Natural killer cell (primary cell): ENCODE measurements around the gene HAUS8. TPM values are rescaled to one million over a fixed set of nuclear protein-coding genes. Genes with fewer than 3 reads are reported as not detected.

Experiments
- ATAC-seq, 3 donors: fragments of 150-1000 bp in 2 of 3; fragments of 200-7000 bp in 1 of 3; cut with Tn5 transposase; 1 replicate in 1 of 3; 2 replicates in 2 of 3; pipeline ENCODE4 v1.10.0; 2021; ENCODE audit warnings: mild to moderate bottlenecking in 2 of 3, moderate library complexity in 2 of 3
- DNase-seq, 2 donors: peaks; one replicate each; pipeline versions ENCODE4 v3.0.0 to v3.0.0-alpha.2; 2013 to 2021; ENCODE audit warnings: mixed read lengths in 1 of 2
- H3K27ac ChIP-seq: one replicate; pipeline ENCODE4 v1.5.1; 2013; ENCODE audit warnings: mild to moderate bottlenecking, low read length
- H3K27me3 ChIP-seq: one replicate; pipeline ENCODE4 v1.6.1; 2013; ENCODE audit warnings: low read length; ENCODE audit not compliant: control insufficient read depth, insufficient read depth
- H3K36me3 ChIP-seq: one replicate; pipeline ENCODE4 v1.6.1; 2013; ENCODE audit warnings: low read length; ENCODE audit not compliant: control insufficient read depth, insufficient read depth
- H3K4me1 ChIP-seq: one replicate; pipeline ENCODE4 v1.6.1; 2013; ENCODE audit warnings: low read length; ENCODE audit not compliant: control insufficient read depth, insufficient read depth
- H3K4me3 ChIP-seq: one replicate; pipeline ENCODE4 v1.5.1; 2013; ENCODE audit warnings: low read length
- H3K9me3 ChIP-seq: one replicate; pipeline ENCODE4 v1.6.1; 2013; ENCODE audit warnings: low read length; ENCODE audit not compliant: control insufficient read depth, insufficient read depth
- H3K27ac Mint-ChIP-seq, 2 donors: one replicate each; pipeline ENCODE4 v1.8.0; 2022; ENCODE audit warnings: mild to moderate bottlenecking in 2 of 2, mixed read lengths in 2 of 2, moderate library complexity in 1 of 2
- H3K27me3 Mint-ChIP-seq, 2 donors: one replicate each; pipeline ENCODE4 v1.8.0; 2022; ENCODE audit warnings: low read depth in 2 of 2, mixed read lengths in 2 of 2
- H3K36me3 Mint-ChIP-seq: one replicate; pipeline ENCODE4 v1.8.0; 2022; ENCODE audit warnings: mixed read lengths
- H3K4me1 Mint-ChIP-seq, 2 donors: one replicate each; pipeline ENCODE4 v1.8.0; 2022; ENCODE audit warnings: mixed read lengths in 2 of 2
- H3K4me3 Mint-ChIP-seq: one replicate; pipeline ENCODE4 v1.8.0; 2022; ENCODE audit warnings: mild to moderate bottlenecking, moderate library complexity, mixed read lengths
- H3K9me3 Mint-ChIP-seq, 2 donors: one replicate each; pipeline ENCODE4 v1.8.0; 2022; ENCODE audit warnings: mixed read lengths in 2 of 2
- CTCF ChIP-seq: fragments of 200-600 bp; IDR thresholded peaks from one replicate; pipeline ENCODE4 v1.8.0; 2022; ENCODE audit warnings: antibody characterized with exemption
- WGBS: methylation state at CpG from one replicate; pipeline ENCODE4 v1.1.7; 2013; ENCODE audit warnings: missing lambda C conversion rate; ENCODE audit not compliant: insufficient coverage; 5-methylcytosine and 5-hydroxymethylcytosine counted together
- intact Hi-C: fragments of 100-400 bp; cut with micrococcal nuclease; formaldehyde crosslinking; loops from one replicate; pipeline ENCODE4 v1.14.2; 2022
- total RNA-seq, 4 donors: library from RNA; stranded (reverse); fragments of 120-200 nt in 1 of 4; gene quantifications; one replicate each; pipeline versions ENCODE4 v1.2.3 to v1.2.4, GENCODE V29; 2013 to 2022

Gene HAUS8
- total RNA-seq, 3 donors from 2014 or later (not counting 1 experiment from before 2014, with no cell fraction given) = 10.3 to 13.5 (median 10.4) TPM

DNA sequence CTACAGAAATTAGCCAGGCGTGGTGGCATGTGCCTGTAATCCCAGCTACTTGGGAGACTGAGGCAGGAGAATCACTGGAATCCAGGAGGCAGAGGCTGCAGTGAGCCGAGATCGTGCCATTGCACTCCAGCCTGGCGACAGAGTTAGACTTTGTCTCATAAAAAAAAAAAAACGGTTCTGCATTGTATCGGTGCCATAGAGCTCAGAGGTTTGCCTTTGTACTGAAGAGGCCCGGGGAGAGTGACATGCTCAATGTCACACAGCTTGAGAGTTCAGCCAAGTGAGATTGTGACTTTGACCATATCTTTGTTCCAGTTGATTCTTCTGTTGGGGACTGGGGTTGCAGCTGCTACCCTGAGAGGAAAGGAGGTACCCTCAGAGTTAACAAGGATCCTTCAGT, 4.3 kb downstream of the HAUS8 start:
- H3K27me3 ChIP-seq = no peaks in the 10 kb centered on the region
- ATAC-seq (no peak), DNase-seq (no peak)
- H3K36me3 ChIP-seq = peaks cover 9% of the 10 kb centered on the region
- H3K4me1 Mint-ChIP-seq = peaks cover 20 to 51% of the 10 kb centered on the region in 2 donors
- no peak overlapping the region for H3K4me3 ChIP-seq
- H3K27me3 Mint-ChIP-seq = peaks cover 0 to 6% of the 10 kb centered on the region in 2 donors
- H3K36me3 Mint-ChIP-seq = no peaks in the 10 kb centered on the region
- no peak overlapping the region for H3K27ac ChIP-seq
- no peaks in the 10 kb centered on the region for H3K9me3 ChIP-seq
- WGBS = 96% methylated on average over 7 of the region's 7 CpGs
- no peaks in the 10 kb centered on the region for H3K9me3 Mint-ChIP-seq
- H3K4me3 Mint-ChIP-seq = no peak overlapping the region
- intact Hi-C loops = no loop called here
- no peak for TF ChIP-seq CTCF
- peaks cover 25% of the 10 kb centered on the region for H3K4me1 ChIP-seq
- no peak overlapping the region for H3K27ac Mint-ChIP-seq

DNA sequence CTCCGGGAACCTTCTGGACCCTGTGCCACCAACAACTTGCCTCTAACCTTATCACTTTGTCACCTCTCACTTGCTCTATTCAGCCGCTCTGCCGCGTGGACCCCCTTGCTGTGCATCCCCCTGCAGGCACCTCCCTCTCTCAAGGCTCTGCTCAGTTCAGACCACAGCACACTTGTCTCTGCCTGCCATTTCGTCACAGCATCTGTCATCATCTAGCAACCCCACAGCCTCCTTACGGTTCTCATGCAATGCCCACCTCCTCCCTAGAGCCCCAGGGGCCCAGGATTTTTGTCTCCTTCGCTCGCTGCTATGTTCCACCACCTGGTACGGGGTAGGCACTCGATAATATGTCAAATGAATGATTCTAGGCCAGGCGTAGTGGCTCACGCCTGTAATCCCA, 4.8 kb downstream of the HAUS8 start:
- DNase-seq (no peak), ATAC-seq (no peak)
- no peaks in the 10 kb centered on the region for H3K27me3 ChIP-seq
- H3K4me1 ChIP-seq = peaks cover 30% of the 10 kb centered on the region
- intact Hi-C loops = no loop called here
- no peaks in the 10 kb centered on the region for H3K9me3 ChIP-seq
- Mint-ChIP-seq H3K27me3 (peaks cover 0 to 6% of the 10 kb centered on the region in 2 donors), H3K4me1 (peaks cover 21 to 47% of the 10 kb centered on the region in 2 donors), H3K4me3 (no peak overlapping the region), H3K36me3 (no peaks in the 10 kb centered on the region), H3K9me3 (no peaks in the 10 kb centered on the region), H3K27ac (no peak overlapping the region)
- H3K27ac ChIP-seq = no peak overlapping the region
- peaks cover 9% of the 10 kb centered on the region for H3K36me3 ChIP-seq
- no peak overlapping the region for H3K4me3 ChIP-seq
- no peak for TF ChIP-seq CTCF
- WGBS = 97% methylated on average over 12 of the region's 12 CpGs

DNA sequence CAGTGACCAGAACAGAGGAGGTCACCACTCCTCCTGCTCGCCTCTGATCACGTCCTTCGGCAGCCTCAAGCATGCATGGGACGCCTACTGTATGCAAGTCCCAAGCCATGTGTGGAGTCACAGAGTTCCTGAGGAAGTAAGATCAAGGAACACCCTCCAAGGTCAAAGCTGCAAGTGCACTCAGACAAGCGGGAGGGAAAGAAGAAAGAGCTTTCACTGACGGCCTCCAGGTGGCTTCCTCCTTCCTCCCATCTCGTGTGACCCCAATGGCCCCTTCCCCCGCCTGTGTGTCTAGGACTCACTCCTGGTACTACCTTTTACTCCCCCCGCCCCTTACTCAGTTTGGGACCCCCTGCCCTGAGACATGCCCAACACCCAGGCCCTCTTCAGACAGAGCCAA, 6.1 kb downstream of the HAUS8 start:
- Histone ChIP-seq H3K27me3 (no peaks in the 10 kb centered on the region), H3K4me3 (no peak overlapping the region), H3K4me1 (peaks cover 25% of the 10 kb centered on the region), H3K27ac (no peak overlapping the region), H3K9me3 (no peaks in the 10 kb centered on the region), H3K36me3 (peaks cover 9% of the 10 kb centered on the region)
- no peak overlapping the region for H3K27ac Mint-ChIP-seq
- 86% methylated on average over 9 of the region's 9 CpGs for WGBS
- H3K27me3 Mint-ChIP-seq = peaks cover 6% of the 10 kb centered on the region in 2 donors
- no peak for TF ChIP-seq CTCF
- intact Hi-C loops = no loop called here
- no peak for DNase-seq
- ATAC-seq = no peak
- H3K4me1 Mint-ChIP-seq = peaks cover 25 to 47% of the 10 kb centered on the region in 2 donors
- no peaks in the 10 kb centered on the region for H3K9me3 Mint-ChIP-seq
- H3K36me3 Mint-ChIP-seq = no peaks in the 10 kb centered on the region
- no peak overlapping the region for H3K4me3 Mint-ChIP-seq

- H3K27ac ChIP-seq = no peak overlapping the region
- no peak for ATAC-seq
- Mint-ChIP-seq H3K4me3 (no peak overlapping the region), H3K36me3 (peaks cover 5% of the 10 kb centered on the region), H3K27me3 (peaks cover 12 to 20% of the 10 kb centered on the region in 2 donors), H3K4me1 (peaks cover 29 to 32% of the 10 kb centered on the region in 2 donors), H3K27ac (no peak overlapping the region), H3K9me3 (no peaks in the 10 kb centered on the region)
- no peak for DNase-seq
- no peak for TF ChIP-seq CTCF
- 100% methylated on average over 2 of the region's 2 CpGs for WGBS
- peaks cover 15% of the 10 kb centered on the region for H3K36me3 ChIP-seq
- intact Hi-C loops = no loop called here
- H3K4me3 ChIP-seq = no peak overlapping the region
- no peaks in the 10 kb centered on the region for H3K27me3 ChIP-seq
- H3K4me1 ChIP-seq = peaks cover 19% of the 10 kb centered on the region
- peaks cover 2% of the 10 kb centered on the region for H3K9me3 ChIP-seq
Measured at GRCh38 chr19:17063428-17063827, 11.8 kb downstream of the HAUS8 start.
